Naive thymus-derived CD8-positive, alpha-beta T cell (primary cell): Measurements from ENCODE around the gene CCL13. TPM values are rescaled to one million over a fixed set of nuclear protein-coding genes. Genes with fewer than 3 reads are reported as not detected.
"Not testable (repeated sequence)": the region's sequence is repeated elsewhere in the genome, so short reads cannot be mapped to it uniquely, and the experiment has no call there.

Experiments
- ATAC-seq, 2 donors: fragments of 150-1000 bp; cut with Tn5 transposase in 1 of 2; sonication (Bioruptor Pico), chemical (Tn5 transposase) in 1 of 2; 1 replicate in 1 of 2; 2 replicates in 1 of 2; pipeline ENCODE4 v1.10.0; 2021; ENCODE audit warnings: mild to moderate bottlenecking in 2 of 2, moderate library complexity in 2 of 2
- POLR2A ChIA-PET: fragments of 350-600 bp; sonication (Branson Sonifier 250); formaldehyde crosslinking; loops from one replicate; lab custom pipeline; 2021; ENCODE audit warnings: antibody characterized with exemption; lab: Charles Lee
- DNase-seq, 10 donors: peaks; one replicate each; pipeline versions ENCODE4 v3.0.0 to v3.0.0-alpha.2; 2020 to 2022
- H3K27ac Mint-ChIP-seq, 10 donors: one replicate each; pipeline ENCODE4 v1.8.0; 2020 to 2022; ENCODE audit warnings: mild to moderate bottlenecking in 10 of 10, mixed read lengths in 10 of 10, moderate library complexity in 4 of 10, inconsistent platforms in 1 of 10
- H3K27me3 Mint-ChIP-seq, 5 donors: one replicate each; pipeline ENCODE4 v1.8.0; 2021 to 2022; ENCODE audit warnings: mixed read lengths in 5 of 5
- H3K36me3 Mint-ChIP-seq, 3 donors: one replicate each; pipeline ENCODE4 v1.8.0; 2020 to 2022; ENCODE audit warnings: mixed read lengths in 3 of 3, mild to moderate bottlenecking in 2 of 3, inconsistent platforms in 1 of 3
- H3K4me1 Mint-ChIP-seq, 4 donors: one replicate each; pipeline ENCODE4 v1.8.0; 2021 to 2022; ENCODE audit warnings: mixed read lengths in 4 of 4
- H3K4me3 Mint-ChIP-seq, 10 donors: one replicate each; pipeline ENCODE4 v1.8.0; 2020 to 2022; ENCODE audit warnings: mild to moderate bottlenecking in 10 of 10, mixed read lengths in 10 of 10, moderate library complexity in 6 of 10, inconsistent platforms in 1 of 10
- H3K9me3 Mint-ChIP-seq, 9 donors: one replicate each; pipeline ENCODE4 v1.8.0; 2020 to 2022; ENCODE audit warnings: mixed read lengths in 9 of 9, mild to moderate bottlenecking in 3 of 9, inconsistent platforms in 1 of 9, moderate library complexity in 1 of 9
- polyA plus RNA-seq, 3 donors: library from polyadenylated mRNA; unstranded; fragments of 300-500 nt; fragmentation: Illumina TruSeq; gene quantifications; one replicate each; pipeline ENCODE4 v1.2.3, GENCODE V29; 2021
- total RNA-seq, 8 experiments: library from RNA in 2 of 8; stranded (reverse) in 2 of 8; gene quantifications; one replicate each; pipeline ENCODE4 v1.2.3 and lab custom pipeline; 2021 to 2026

The CCL13 gene
- total RNA-seq (not detected), polyA plus RNA-seq (not detected), total RNA-seq (lab: John Stamatoyannopoulos, UW) (0 reads per million in 6 experiments)

- POLR2A ChIA-PET = no interaction called here
Measured at GRCh38 chr17:34356194-34356593, at the start of gene CCL13. Gene CCL13 (plus strand): TSS chr17:34356480. CDS start chr17:34356527, 47 bp downstream.

DNA sequence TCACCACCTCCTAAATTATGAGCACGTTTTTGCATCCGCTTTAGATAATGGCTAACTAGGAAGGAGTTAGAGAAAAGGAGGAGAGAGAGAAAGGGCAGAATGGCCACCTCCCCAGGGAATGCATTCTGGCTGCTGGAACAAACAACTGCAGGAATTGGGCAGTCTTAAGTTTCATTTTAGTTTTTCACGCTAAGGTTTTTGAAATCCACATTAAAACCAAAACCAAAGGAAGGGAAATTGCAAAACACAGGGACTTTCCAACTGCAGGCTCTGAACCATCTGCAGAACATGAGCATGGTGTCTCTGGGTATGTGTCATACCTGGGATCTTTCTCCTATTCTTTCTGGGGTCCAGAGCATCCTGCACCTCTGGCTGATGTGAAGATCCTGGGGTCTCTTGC, 49.2 kb upstream of the CCL13 start:
- no peaks in the 10 kb centered on the region for H3K4me1 Mint-ChIP-seq
- DNase-seq = no peak
- H3K9me3 Mint-ChIP-seq = no peaks in the 10 kb centered on the region
- no peak overlapping the region for H3K27ac Mint-ChIP-seq
- no peak overlapping the region for H3K4me3 Mint-ChIP-seq
- peaks cover 0 to 6% (median 3%) of the 10 kb centered on the region in 5 donors for H3K27me3 Mint-ChIP-seq
- no peak for ATAC-seq
- no peaks in the 10 kb centered on the region for H3K36me3 Mint-ChIP-seq
- POLR2A ChIA-PET = no interaction called here

More at GRCh38 chr17:34356194-34356593, at the start of gene CCL13:
- Mint-ChIP-seq H3K27me3 (peaks cover 0 to 4% (median 3%) of the 10 kb centered on the region in 5 donors), H3K36me3 (peaks cover 0 to 2% (median 0%) of the 10 kb centered on the region in 3 donors), H3K27ac (peak within 1 kb of the TSS in 1 of 10 donors; percentile 49), H3K4me3 (no peak within 1 kb of the TSS), H3K9me3 (peaks cover 0 to 4% (median 0%) of the 10 kb centered on the region in 9 donors), H3K4me1 (peaks cover 1 to 7% (median 5%) of the 10 kb centered on the region in 4 donors)
- ATAC-seq (no peak), DNase-seq (no peak)

- DNase-seq (no peak), ATAC-seq (no peak)
- Mint-ChIP-seq H3K27me3 (peaks cover 0 to 14% (median 12%) of the 10 kb centered on the region in 5 donors), H3K27ac (no peak overlapping the region), H3K4me3 (no peak overlapping the region), H3K36me3 (no peaks in the 10 kb centered on the region), H3K4me1 (no peaks in the 10 kb centered on the region), H3K9me3 (no peaks in the 10 kb centered on the region)
- POLR2A ChIA-PET = no interaction called here
Measured at GRCh38 chr17:34308371-34308770, 47.9 kb upstream of the CCL13 start.

- POLR2A ChIA-PET = no interaction called here
- no peak overlapping the region for H3K4me3 Mint-ChIP-seq
- no peaks in the 10 kb centered on the region for H3K4me1 Mint-ChIP-seq
- no peaks in the 10 kb centered on the region for H3K9me3 Mint-ChIP-seq
- DNase-seq = no peak
- H3K27me3 Mint-ChIP-seq = peaks cover 5 to 30% (median 12%) of the 10 kb centered on the region in 5 donors
- no peaks in the 10 kb centered on the region for H3K36me3 Mint-ChIP-seq
- ATAC-seq = no peak
- no peak overlapping the region for H3K27ac Mint-ChIP-seq
Measured at GRCh38 chr17:34311291-34311690, 45.0 kb upstream of the CCL13 start.

DNA sequence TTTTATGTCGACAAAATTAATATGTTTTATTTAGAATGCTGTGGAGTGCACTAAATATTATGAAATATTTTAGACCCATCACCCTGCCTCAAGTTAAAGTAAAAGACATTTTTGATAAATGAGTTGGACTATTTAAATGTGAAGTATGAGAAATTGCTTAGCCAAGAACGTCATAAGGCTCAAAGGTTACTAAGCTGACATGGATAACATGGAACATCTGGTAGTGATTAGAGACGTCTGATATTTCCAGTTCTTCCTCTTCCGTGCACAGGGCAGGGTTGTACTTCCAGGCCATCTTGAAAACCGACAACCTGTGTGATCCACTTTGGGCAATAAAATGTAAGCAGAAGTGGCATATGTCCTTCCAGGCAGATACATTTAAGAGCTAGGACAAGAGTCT, 44.2 kb upstream of the CCL13 start:
- no peak overlapping the region for H3K4me3 Mint-ChIP-seq
- H3K9me3 Mint-ChIP-seq = no peaks in the 10 kb centered on the region
- no peaks in the 10 kb centered on the region for H3K4me1 Mint-ChIP-seq
- no peak overlapping the region for H3K27ac Mint-ChIP-seq
- H3K27me3 Mint-ChIP-seq = peaks cover 5 to 30% (median 12%) of the 10 kb centered on the region in 5 donors
- DNase-seq (no peak), ATAC-seq (no peak)
- no peaks in the 10 kb centered on the region for H3K36me3 Mint-ChIP-seq
- POLR2A ChIA-PET = no interaction called here

GRCh38 chr17:34313164-34313563, 43.1 kb upstream of the CCL13 start:
- Mint-ChIP-seq H3K4me3 (no peak overlapping the region), H3K9me3 (no peaks in the 10 kb centered on the region), H3K27ac (no peak overlapping the region), H3K36me3 (no peaks in the 10 kb centered on the region), H3K4me1 (no peaks in the 10 kb centered on the region), H3K27me3 (peaks cover 5 to 30% (median 12%) of the 10 kb centered on the region in 5 donors)
- DNase-seq (no peak), ATAC-seq (no peak)
- POLR2A ChIA-PET = no interaction called here

DNA sequence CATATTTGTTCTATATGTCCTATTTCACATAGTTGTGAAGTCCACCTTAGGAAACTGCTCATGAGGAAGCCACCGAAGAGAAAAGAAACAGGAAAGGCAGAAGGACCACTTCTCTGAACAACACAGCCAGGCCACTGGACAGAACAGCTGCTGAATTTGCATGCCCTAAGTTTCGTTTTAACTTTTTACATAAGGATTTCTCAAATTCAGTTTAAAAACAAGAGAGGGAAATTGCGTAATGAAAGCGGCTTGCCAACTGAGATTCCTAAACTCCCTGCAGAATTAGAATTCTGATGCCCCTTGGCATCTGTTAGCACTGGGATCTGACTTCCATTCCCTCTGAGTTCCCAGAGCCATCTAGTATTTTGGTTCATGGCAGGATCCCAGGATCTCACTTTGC, 42.0 kb upstream of the CCL13 start:
- POLR2A ChIA-PET = no interaction called here
- Mint-ChIP-seq H3K9me3 (no peaks in the 10 kb centered on the region), H3K27me3 (peaks cover 5 to 30% (median 12%) of the 10 kb centered on the region in 5 donors)

DNA sequence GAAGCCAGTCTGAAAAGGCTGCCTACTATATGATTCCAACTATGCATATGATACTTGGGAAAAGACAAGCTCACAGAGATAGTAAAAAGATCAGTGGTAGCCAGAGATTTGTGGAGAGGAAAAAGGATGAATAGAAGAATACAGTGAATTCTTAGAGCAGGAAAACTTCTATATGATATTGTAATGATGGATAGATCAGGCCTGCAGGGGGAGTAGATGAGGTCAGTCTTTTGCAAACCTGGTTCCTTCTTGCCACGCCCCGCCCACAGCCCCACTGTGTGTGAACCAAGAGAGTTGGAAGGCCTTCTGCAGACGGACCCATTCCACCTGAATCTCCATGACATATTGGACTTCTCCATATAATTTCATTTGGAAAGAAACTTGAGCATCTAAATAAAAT, 37.8 kb upstream of the CCL13 start:
- POLR2A ChIA-PET = no interaction called here
- H3K9me3 Mint-ChIP-seq = no peaks in the 10 kb centered on the region
- H3K36me3 Mint-ChIP-seq = no peaks in the 10 kb centered on the region
- no peak overlapping the region for H3K4me3 Mint-ChIP-seq
- no peak overlapping the region for H3K27ac Mint-ChIP-seq
- no peaks in the 10 kb centered on the region for H3K4me1 Mint-ChIP-seq
- ATAC-seq (no peak), DNase-seq (no peak)
- H3K27me3 Mint-ChIP-seq = peaks cover 3 to 15% (median 9%) of the 10 kb centered on the region in 5 donors

More for the DNA sequence above, 42.0 kb upstream of the CCL13 start:
- DNase-seq = no peak
- Mint-ChIP-seq H3K4me1 (no peaks in the 10 kb centered on the region), H3K27ac (no peak overlapping the region), H3K4me3 (no peak overlapping the region), H3K36me3 (no peaks in the 10 kb centered on the region)
- no peak for ATAC-seq

- Mint-ChIP-seq H3K36me3 (no peaks in the 10 kb centered on the region), H3K9me3 (peaks cover 0 to 5% (median 0%) of the 10 kb centered on the region in 9 donors), H3K4me1 (no peaks in the 10 kb centered on the region), H3K27ac (no peak within 1 kb of the TSS), H3K4me3 (no peak within 1 kb of the TSS), H3K27me3 (peaks cover 2 to 10% (median 9%) of the 10 kb centered on the region in 5 donors)
- ATAC-seq (no peak), DNase-seq (no peak)
- POLR2A ChIA-PET = no interaction called here
Measured at GRCh38 chr17:34319039-34319483, 37.2 kb upstream of the CCL13 start, which contains the start of gene CCL8. Gene CCL8 (plus strand): TSS chr17:34319435. CDS start chr17:34319502, 67 bp downstream.

DNA sequence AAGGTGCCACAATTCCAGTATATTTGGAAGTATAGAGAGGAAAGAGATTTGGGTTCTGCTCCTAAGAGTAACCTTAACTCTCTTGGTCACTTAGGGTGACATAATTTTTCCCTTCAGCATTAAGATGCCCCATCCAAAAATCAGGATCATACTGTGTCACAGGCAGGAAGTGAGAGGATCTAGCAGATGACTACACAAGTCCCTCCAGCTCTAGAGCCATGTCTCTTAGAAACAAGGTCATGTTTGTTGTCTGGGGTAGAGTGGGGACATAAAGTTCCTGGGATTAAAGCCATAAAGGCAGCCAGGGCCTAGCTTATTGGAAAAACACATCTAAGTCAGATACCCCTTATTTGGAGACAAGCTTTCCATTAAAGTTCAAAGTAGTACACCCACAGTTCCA, 34.3 kb upstream of the CCL13 start:
- Mint-ChIP-seq H3K4me1 (no peaks in the 10 kb centered on the region), H3K9me3 (peaks cover 0 to 26% (median 9%) of the 10 kb centered on the region in 9 donors), H3K27ac (no peak overlapping the region), H3K4me3 (no peak overlapping the region), H3K36me3 (peaks cover 0 to 16% (median 0%) of the 10 kb centered on the region in 3 donors), H3K27me3 (peaks cover 6 to 17% (median 16%) of the 10 kb centered on the region in 5 donors)
- POLR2A ChIA-PET = no interaction called here
- DNase-seq = no peak
- no peak for ATAC-seq

GRCh38 chr17:34327580-34327979, 28.7 kb upstream of the CCL13 start:
- Mint-ChIP-seq H3K9me3 (peaks cover 0 to 26% (median 9%) of the 10 kb centered on the region in 9 donors), H3K27me3 (peaks cover 6 to 31% (median 12%) of the 10 kb centered on the region in 5 donors), H3K36me3 (peaks cover 0 to 16% (median 0%) of the 10 kb centered on the region in 3 donors)
- POLR2A ChIA-PET, H3K4me1 Mint-ChIP-seq, H3K4me3 Mint-ChIP-seq, ATAC-seq, DNase-seq, H3K27ac Mint-ChIP-seq: not testable (repeated sequence)

- H3K27ac Mint-ChIP-seq = no peak overlapping the region
- no peak overlapping the region for H3K4me3 Mint-ChIP-seq
- H3K9me3 Mint-ChIP-seq = peaks cover 0 to 10% (median 0%) of the 10 kb centered on the region in 9 donors
- POLR2A ChIA-PET = no interaction called here
- H3K27me3 Mint-ChIP-seq = peaks cover 14 to 43% (median 27%) of the 10 kb centered on the region in 5 donors
- no peaks in the 10 kb centered on the region for H3K36me3 Mint-ChIP-seq
- no peak for DNase-seq
- ATAC-seq = no peak
- no peaks in the 10 kb centered on the region for H3K4me1 Mint-ChIP-seq
Measured at GRCh38 chr17:34337701-34338100, 18.6 kb upstream of the CCL13 start.

DNA sequence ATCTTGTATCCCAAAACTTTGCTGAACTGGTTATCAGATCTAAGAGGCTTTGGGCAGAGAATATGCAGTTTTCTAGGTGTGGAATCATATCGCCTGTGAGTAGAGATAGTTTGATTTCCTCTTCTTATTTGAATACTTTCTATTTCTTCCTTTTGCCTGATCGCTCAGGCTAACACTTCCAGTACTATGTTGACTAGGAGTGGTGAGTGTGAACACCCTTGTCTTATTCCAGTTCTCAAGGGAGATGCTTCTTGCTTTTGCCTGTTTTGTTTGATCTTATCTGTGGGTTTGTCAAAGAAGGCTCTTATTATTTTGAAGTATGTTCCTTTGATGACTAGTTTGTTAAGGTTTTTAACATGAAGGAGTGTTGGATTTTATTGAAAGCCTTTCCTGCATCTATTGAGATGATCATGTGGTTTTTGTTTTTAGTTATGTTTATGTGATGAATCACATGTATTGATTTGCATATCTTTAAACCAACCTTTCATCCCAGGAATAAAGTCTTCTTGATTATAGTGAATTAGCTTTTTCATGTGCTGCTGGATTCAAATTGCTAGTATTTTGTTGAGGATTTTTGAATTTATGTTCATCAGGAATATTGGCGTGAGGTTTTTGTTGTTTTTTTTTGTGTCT, 17.0 kb upstream of the CCL13 start:
- no peak overlapping the region for H3K4me3 Mint-ChIP-seq
- H3K9me3 Mint-ChIP-seq = peaks cover 0 to 10% (median 0%) of the 10 kb centered on the region in 9 donors
- POLR2A ChIA-PET = no interaction called here
- no peak overlapping the region for H3K27ac Mint-ChIP-seq
- ATAC-seq = no peak
- H3K36me3 Mint-ChIP-seq = no peaks in the 10 kb centered on the region
- H3K27me3 Mint-ChIP-seq = peaks cover 14 to 59% (median 32%) of the 10 kb centered on the region in 5 donors
- H3K4me1 Mint-ChIP-seq = no peaks in the 10 kb centered on the region
- no peak for DNase-seq
